H1 (cell line): ENCODE measurements around the gene MPND.

ENCODE experiments used
- CTCF ChIP-seq, 3 experiments: IDR thresholded peaks; 1 replicate in 2 of 3; 2 replicates in 1 of 3; pipeline versions ENCODE4 v1.5.1 to v1.6.1; 2011; ENCODE audit warnings: low read length in 3 of 3, mild to moderate bottlenecking in 3 of 3, inconsistent platforms in 2 of 3, low read depth in 1 of 3, moderate library complexity in 1 of 3; ENCODE audit not compliant: insufficient read depth in 1 of 3; ENCODE audit errors: control extremely low read depth in 1 of 3
- MAFK ChIP-seq: IDR thresholded peaks from 2 replicates; pipeline ENCODE4 v1.6.1; 2012; ENCODE audit warnings: low read depth, mild to moderate bottlenecking, improper control_type of control experiment, low read length
- MAX ChIP-seq: IDR thresholded peaks from 2 replicates; pipeline ENCODE4 v1.6.1; 2012; ENCODE audit warnings: inconsistent platforms
- NANOG ChIP-seq: IDR thresholded peaks from 2 replicates; pipeline ENCODE4 v1.6.1; 2011; ENCODE audit warnings: low read length, low read depth, mild to moderate bottlenecking, inconsistent platforms; ENCODE audit not compliant: insufficient read depth, poor library complexity, severe bottlenecking
- PHF8 ChIP-seq: fragments of 200-600 bp; sonication (generic); conservative IDR thresholded peaks from 2 replicates; pipeline ENCODE4 v1.7.1; 2012; ENCODE audit warnings: low read depth, mild to moderate bottlenecking, inconsistent platforms, low read length, moderate library complexity
- POLR2A ChIP-seq, 2 experiments: IDR thresholded peaks; 1 replicate in 1 of 2; 2 replicates in 1 of 2; pipeline ENCODE4 v1.6.1; 2011; ENCODE audit warnings: low read depth in 2 of 2, low read length in 2 of 2, mild to moderate bottlenecking in 2 of 2; ENCODE audit errors: control extremely low read depth in 1 of 2

- TF ChIP-seq CTCF (IDR thresholded peaks at IDR 0.05; ENCODE audit: control extremely low read depth in 1 of 3, insufficient read depth in 1 of 3, low read depth in 1 of 3, low read length in 3 of 3) (no peak), MAFK (no peak), MAX (peak; percentile 32; the same call in 1 of the 2 replicates), PHF8 (no peak), POLR2A (IDR thresholded peaks at IDR 0.05; ENCODE audit: control extremely low read depth in 1 of 2, low read depth in 2 of 2, low read length in 2 of 2) (peak; percentile 6 to 48; a peak in 2 of 3 replicates), NANOG (no peak)
These were observed 18.0 kb downstream of the MPND start for GRCh38 chr19:4361152-4362046.
